ENCODE data around the gene SLC38A4.

DNA sequence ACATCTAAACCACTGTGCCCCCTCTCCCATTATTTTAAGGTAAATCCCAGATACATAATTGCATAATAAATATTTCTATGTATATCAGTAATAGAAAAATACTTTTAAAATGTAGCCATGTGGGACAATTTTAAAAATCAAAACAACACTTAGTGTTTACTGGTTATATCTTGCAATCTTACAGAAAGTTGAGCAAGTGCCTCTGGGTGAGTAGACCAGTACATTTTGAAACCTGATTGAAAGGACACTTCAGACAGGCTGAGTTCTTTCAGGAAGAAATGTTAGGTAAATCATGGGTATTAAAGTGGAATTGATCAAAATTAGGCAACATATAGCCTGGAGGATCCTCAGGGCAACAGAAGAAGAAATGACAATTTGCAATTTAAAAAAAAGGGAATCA, 7.2 kb downstream of the SLC38A4 start:
- TF ChIP-seq, protein P1, sequence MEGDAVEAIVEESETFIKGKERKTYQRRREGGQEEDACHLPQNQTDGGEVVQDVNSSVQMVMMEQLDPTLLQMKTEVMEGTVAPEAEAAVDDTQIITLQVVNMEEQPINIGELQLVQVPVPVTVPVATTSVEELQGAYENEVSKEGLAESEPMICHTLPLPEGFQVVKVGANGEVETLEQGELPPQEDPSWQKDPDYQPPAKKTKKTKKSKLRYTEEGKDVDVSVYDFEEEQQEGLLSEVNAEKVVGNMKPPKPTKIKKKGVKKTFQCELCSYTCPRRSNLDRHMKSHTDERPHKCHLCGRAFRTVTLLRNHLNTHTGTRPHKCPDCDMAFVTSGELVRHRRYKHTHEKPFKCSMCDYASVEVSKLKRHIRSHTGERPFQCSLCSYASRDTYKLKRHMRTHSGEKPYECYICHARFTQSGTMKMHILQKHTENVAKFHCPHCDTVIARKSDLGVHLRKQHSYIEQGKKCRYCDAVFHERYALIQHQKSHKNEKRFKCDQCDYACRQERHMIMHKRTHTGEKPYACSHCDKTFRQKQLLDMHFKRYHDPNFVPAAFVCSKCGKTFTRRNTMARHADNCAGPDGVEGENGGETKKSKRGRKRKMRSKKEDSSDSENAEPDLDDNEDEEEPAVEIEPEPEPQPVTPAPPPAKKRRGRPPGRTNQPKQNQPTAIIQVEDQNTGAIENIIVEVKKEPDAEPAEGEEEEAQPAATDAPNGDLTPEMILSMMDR (IDR thresholded peaks at IDR 0.05), result no peak
- TF ChIP-seq EZH2 (IDR thresholded peaks at IDR 0.05; ENCODE audit: borderline replicate concordance, insufficient read depth, low read depth, low read length, poor library complexity, severe bottlenecking), result no peak

Data from B cell (primary cell).